Type B pancreatic cell (in vitro differentiated cells): ENCODE measurements around the gene MIB1. TPM values are rescaled to one million over a fixed set of nuclear protein-coding genes. Genes with fewer than 3 reads are reported as not detected.

Experiments
- DNase-seq: peaks from one replicate; pipeline ENCODE4 v3.0.0; 2021; ENCODE audit warnings: mixed read lengths; ENCODE audit not compliant: unreplicated experiment; ENCODE audit errors: extremely low spot score
- H3K27ac Mint-ChIP-seq: 2 replicates; pipeline ENCODE4 v1.8.0; 2021; ENCODE audit warnings: mild to moderate bottlenecking, mixed read lengths
- H3K27me3 Mint-ChIP-seq: 2 replicates; pipeline ENCODE4 v1.8.0; 2021; ENCODE audit warnings: mixed read lengths
- H3K36me3 Mint-ChIP-seq: 2 replicates; pipeline ENCODE4 v1.8.0; 2021; ENCODE audit warnings: mixed read lengths
- H3K4me1 Mint-ChIP-seq: one replicate; pipeline ENCODE4 v1.8.0; 2021; ENCODE audit warnings: mixed read lengths; ENCODE audit not compliant: unreplicated experiment
- H3K4me3 Mint-ChIP-seq: 2 replicates; pipeline ENCODE4 v1.8.0; 2021; ENCODE audit warnings: mild to moderate bottlenecking, mixed read lengths
- H3K9me3 Mint-ChIP-seq: 2 replicates; pipeline ENCODE4 v1.8.0; 2021; ENCODE audit warnings: mixed read lengths
- CTCF ChIP-seq: fragments of 200-600 bp; sonication (generic); conservative IDR thresholded peaks from 2 replicates; pipeline ENCODE4 v1.5.0; 2021; ENCODE audit warnings: antibody characterized with exemption, mild to moderate bottlenecking
- total RNA-seq: library from RNA; stranded (reverse); gene quantifications from 2 replicates; pipeline ENCODE4 v1.2.1, GENCODE V29; 2021; ENCODE audit warnings: low replicate concordance

The MIB1 gene
- total RNA-seq, 1 donor from 2014 or later, result 65.7 TPM

GRCh38 chr18:21741312-21741561 is 645 bp downstream of the MIB1 start:
- TF ChIP-seq CTCF, result no peak
- Mint-ChIP-seq H3K27me3 (no peaks in the 10 kb centered on the region), H3K4me3 (peak overlapping the region; percentile 91), H3K27ac (no peak overlapping the region), H3K9me3 (no peaks in the 10 kb centered on the region), H3K4me1 (peaks cover 30% of the 10 kb centered on the region), H3K36me3 (peaks cover 11% of the 10 kb centered on the region)
- DNase-seq, result no peak

- Mint-ChIP-seq H3K4me3 (peak overlapping the region; percentile 91), H3K36me3 (peaks cover 11% of the 10 kb centered on the region), H3K9me3 (no peaks in the 10 kb centered on the region), H3K27me3 (no peaks in the 10 kb centered on the region), H3K4me1 (peaks cover 34% of the 10 kb centered on the region), H3K27ac (peak overlapping the region; percentile 58)
- TF ChIP-seq CTCF, result no peak
- DNase-seq, result no peak
Observed at GRCh38 chr18:21741562-21742314, 1.1 kb downstream of the MIB1 start.

- DNase-seq, result no peak
- peaks cover 38% of the 10 kb centered on the region for H3K4me1 Mint-ChIP-seq
Observed at GRCh38 chr18:21742315-21742687, 1.7 kb downstream of the MIB1 start.

GRCh38 chr18:21743166-21743832 is 2.7 kb downstream of the MIB1 start:
- Mint-ChIP-seq H3K9me3 (no peaks in the 10 kb centered on the region), H3K4me1 (peaks cover 44% of the 10 kb centered on the region), H3K36me3 (peaks cover 11% of the 10 kb centered on the region), H3K4me3 (peak overlapping the region; percentile 72), H3K27me3 (no peaks in the 10 kb centered on the region), H3K27ac (no peak overlapping the region)
- TF ChIP-seq CTCF, result no peak
- no peak for DNase-seq

More at GRCh38 chr18:21742315-21742687, 1.7 kb downstream of the MIB1 start:
- Mint-ChIP-seq H3K27ac (peak overlapping the region; percentile 58), H3K9me3 (no peaks in the 10 kb centered on the region), H3K27me3 (no peaks in the 10 kb centered on the region), H3K4me3 (peak overlapping the region; percentile 91), H3K36me3 (peaks cover 11% of the 10 kb centered on the region)
- no peak for TF ChIP-seq CTCF

- Mint-ChIP-seq H3K4me1 (peaks cover 39% of the 10 kb centered on the region), H3K27me3 (no peaks in the 10 kb centered on the region), H3K9me3 (no peaks in the 10 kb centered on the region), H3K4me3 (no peak overlapping the region), H3K27ac (no peak overlapping the region), H3K36me3 (peaks cover 11% of the 10 kb centered on the region)
- DNase-seq, result no peak
- TF ChIP-seq CTCF, result no peak
Observed at GRCh38 chr18:21745231-21745630, 4.6 kb downstream of the MIB1 start.
